Thyroid gland (tissue), 4 donors: ENCODE measurements around the gene MYO1E. TPM values are rescaled to one million over a fixed set of nuclear protein-coding genes. Genes with fewer than 3 reads are reported as not detected.

Experiments
- DNase-seq, 2 donors: peaks; one replicate each; pipeline ENCODE4 v3.0.0-alpha.2; 2019
- H3K27ac ChIP-seq, 3 donors: fragments of 200-600 bp; sonication (generic); 1 replicate in 2 of 3; 2 replicates in 1 of 3; pipeline ENCODE4 v1.5.1; 2016 to 2019; ENCODE audit warnings: mild to moderate bottlenecking in 1 of 3, moderate library complexity in 1 of 3
- H3K27me3 ChIP-seq: fragments of 200-600 bp; sonication (generic); one replicate; pipeline ENCODE4 v1.5.1; 2019
- H3K36me3 ChIP-seq, 2 donors: fragments of 200-600 bp; sonication (generic); one replicate each; pipeline ENCODE4 v1.5.1; 2016 to 2019
- H3K4me1 ChIP-seq, 2 donors: fragments of 200-600 bp; sonication (generic); one replicate each; pipeline ENCODE4 v1.5.1; 2017 to 2019
- H3K4me3 ChIP-seq, 3 donors: fragments of 200-600 bp; sonication (generic); replicated peaks in 1 of 3; 1 replicate in 2 of 3; 2 replicates in 1 of 3; pipeline ENCODE4 v1.5.1; 2016; ENCODE audit warnings: mild to moderate bottlenecking in 1 of 3
- H3K9me3 ChIP-seq: fragments of 200-600 bp; sonication (generic); one replicate; pipeline ENCODE4 v1.5.1; 2017
- CTCF ChIP-seq, 6 experiments: fragments of 200-600 bp in 3 of 6; fragments of 450-650 bp in 3 of 6; sonication (generic) in 3 of 6; IDR thresholded peaks; one replicate each; pipeline ENCODE4 v1.5.1; 2016 to 2019; ENCODE audit warnings: antibody characterized with exemption in 6 of 6, mild to moderate bottlenecking in 2 of 6, inconsistent platforms in 1 of 6, moderate library complexity in 1 of 6
- POLR2A ChIP-seq, 2 donors: fragments of 450-650 bp; IDR thresholded peaks; one replicate each; pipeline ENCODE4 v1.6.1; 2017; ENCODE audit warnings: antibody characterized with exemption in 2 of 2, mild to moderate bottlenecking in 2 of 2, moderate library complexity in 1 of 2
- WGBS, 2 donors: methylation state at CpG; one replicate each; pipeline ENCODE4 v1.1.5; 2017; 5-methylcytosine and 5-hydroxymethylcytosine counted together
- intact Hi-C: fragments of 100-400 bp; cut with DNase I; formaldehyde crosslinking; loops from one replicate; pipeline ENCODE4 v1.15.1; 2023
- total RNA-seq, 4 donors: library from RNA; depleted of rRNA; stranded (reverse); fragments of >200 nt; gene quantifications; one replicate each; pipeline ENCODE4 v1.2.3, GENCODE V29; 2016

The MYO1E gene
- total RNA-seq, 4 donors from 2014 or later: 19.5 to 56.6 (median 34.6) TPM

GRCh38 chr15:59335207-59335786 is 37.4 kb downstream of the MYO1E start:
- H3K4me3 ChIP-seq: no peak overlapping the region
- H3K9me3 ChIP-seq: no peaks in the 10 kb centered on the region
- H3K36me3 ChIP-seq: no peaks in the 10 kb centered on the region
- H3K27ac ChIP-seq: peak overlapping the region in 2 of 3 donors; percentile 26 to 52
- H3K4me1 ChIP-seq: peaks cover 17 to 33% of the 10 kb centered on the region in 2 donors
- DNase-seq: peak; percentile 54 to 68
- TF ChIP-seq POLR2A (IDR thresholded peaks at IDR 0.05) (no peak), CTCF (IDR thresholded peaks at IDR 0.05) (no peak)
- intact Hi-C loops: no loop called here
- H3K27me3 ChIP-seq: no peaks in the 10 kb centered on the region
- WGBS, 2 donors: 51 to 54% methylated on average over 10 of the region's 10 CpGs

- Histone ChIP-seq H3K36me3 (no peaks in the 10 kb centered on the region), H3K4me1 (peaks cover 18 to 37% of the 10 kb centered on the region in 2 donors), H3K4me3 (no peak overlapping the region), H3K9me3 (no peaks in the 10 kb centered on the region), H3K27me3 (no peaks in the 10 kb centered on the region), H3K27ac (no peak overlapping the region)
- DNase-seq: no peak
- TF ChIP-seq CTCF (IDR thresholded peaks at IDR 0.05) (no peak), POLR2A (IDR thresholded peaks at IDR 0.05) (no peak)
- intact Hi-C loops: no loop called here
- 85% methylated on average over 3 of the region's 3 CpGs for WGBS, 2 donors
Observed at GRCh38 chr15:59334076-59334415, 38.6 kb downstream of the MYO1E start.

GRCh38 chr15:59333401-59334075 is 39.1 kb downstream of the MYO1E start:
- WGBS, 2 donors: 89 to 93% methylated on average over 6 of the region's 6 CpGs
- no peaks in the 10 kb centered on the region for H3K9me3 ChIP-seq
- intact Hi-C loops: no loop called here
- no peaks in the 10 kb centered on the region for H3K36me3 ChIP-seq
- TF ChIP-seq CTCF (IDR thresholded peaks at IDR 0.05): no peak
- TF ChIP-seq POLR2A (IDR thresholded peaks at IDR 0.05): no peak
- no peak for DNase-seq
- no peaks in the 10 kb centered on the region for H3K27me3 ChIP-seq
- no peak overlapping the region for H3K4me3 ChIP-seq
- H3K4me1 ChIP-seq: peaks cover 18 to 37% of the 10 kb centered on the region in 2 donors
- no peak overlapping the region for H3K27ac ChIP-seq

- no peak for DNase-seq
- peaks cover 18 to 40% of the 10 kb centered on the region in 2 donors for H3K4me1 ChIP-seq
Observed at GRCh38 chr15:59332009-59332408, 40.7 kb downstream of the MYO1E start.

More at GRCh38 chr15:59332009-59332408, 40.7 kb downstream of the MYO1E start:
- Histone ChIP-seq H3K27ac (no peak overlapping the region), H3K27me3 (no peaks in the 10 kb centered on the region), H3K4me3 (no peak overlapping the region), H3K9me3 (no peaks in the 10 kb centered on the region), H3K36me3 (no peaks in the 10 kb centered on the region)
- TF ChIP-seq POLR2A (IDR thresholded peaks at IDR 0.05): no peak
- no peak for TF ChIP-seq CTCF (IDR thresholded peaks at IDR 0.05)
- WGBS, 2 donors: 94 to 98% methylated on average over 5 of the region's 5 CpGs
- intact Hi-C loops: no loop called here
